Measurements from ENCODE around the gene DEPP1. TPM values are rescaled to one million over a fixed set of nuclear protein-coding genes. Genes with fewer than 3 reads are reported as not detected.

DEPP1 gene
- total RNA-seq, 1 donor from 2014 or later: 190 TPM

DNA sequence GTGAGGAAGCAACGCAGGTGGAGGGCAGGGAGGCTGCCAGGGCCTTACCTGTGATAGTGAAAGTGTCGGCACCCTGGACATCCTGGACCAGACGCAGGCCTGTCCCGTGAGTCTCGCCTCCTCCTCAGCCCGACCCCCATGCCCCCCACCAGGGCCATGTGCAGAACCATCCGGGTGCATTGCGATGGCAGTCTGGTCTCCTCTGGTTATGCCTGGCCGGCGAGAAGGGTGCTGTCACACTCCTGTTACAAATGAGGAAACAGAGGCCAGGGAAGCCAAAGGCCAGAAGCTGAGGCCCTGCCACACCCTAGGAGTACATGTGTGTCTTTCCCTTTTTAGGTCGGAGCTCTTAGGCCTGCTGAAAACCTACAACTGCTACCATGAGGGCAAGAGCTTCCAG is 7.2 kb downstream of the DEPP1 start:
- ATAC-seq: no peak
- peak; percentile 53 for DNase-seq (ENCODE audit: low spot score)

DNA sequence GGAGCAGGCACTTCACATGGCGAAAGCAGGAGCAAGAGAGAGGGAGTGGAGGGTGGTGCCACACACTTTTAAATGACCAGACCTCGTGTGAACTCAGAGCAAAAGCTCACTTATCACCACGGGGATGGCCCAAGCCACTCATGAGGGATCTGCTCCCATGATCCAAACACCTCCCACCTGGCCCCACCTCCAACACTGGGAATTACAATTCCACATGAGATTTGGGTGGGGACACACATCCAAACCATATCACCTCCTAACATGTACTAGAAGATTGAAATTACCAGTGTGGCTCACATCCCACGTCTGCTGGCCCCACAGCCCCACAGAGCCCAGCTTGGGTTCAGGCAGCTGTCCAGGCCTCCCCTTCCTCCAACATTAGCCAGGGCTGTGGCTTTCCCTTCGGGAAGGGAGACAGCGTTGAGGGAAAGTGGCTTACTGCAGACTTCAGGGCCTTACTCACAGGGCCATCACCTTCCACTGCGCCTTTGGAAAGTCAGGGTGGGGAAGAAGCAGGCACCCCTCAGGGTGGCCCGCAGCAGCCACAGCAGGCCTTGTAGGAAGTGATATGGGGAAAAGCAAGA is 7.7 kb downstream of the DEPP1 start:
- ATAC-seq: no peak
- intact Hi-C loops (cut with DNase I): no loop called here
- peak; percentile 42 for DNase-seq (ENCODE audit: low spot score)

More for the DNA sequence above, 7.2 kb downstream of the DEPP1 start:
- intact Hi-C loops (cut with DNase I): no loop called here

DNA sequence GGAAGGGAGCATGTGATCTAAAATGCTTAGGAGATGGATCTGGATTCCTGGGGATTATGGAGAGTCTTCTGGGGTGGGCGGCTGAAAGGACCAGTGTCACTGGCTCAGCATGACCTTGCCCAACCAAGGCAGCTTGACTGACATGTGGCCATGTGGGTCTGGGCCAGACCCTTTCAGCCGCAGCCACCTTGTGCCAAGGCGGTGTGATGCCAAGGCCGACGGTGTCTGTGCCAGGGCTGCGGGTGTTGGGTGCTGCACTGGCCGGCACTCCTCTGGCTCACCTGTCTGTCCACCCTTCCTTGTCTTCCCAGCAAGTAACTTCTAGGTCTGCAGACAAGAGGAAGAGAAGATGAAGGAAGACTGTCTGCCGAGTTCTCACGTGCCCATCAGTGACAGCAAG is 8.8 kb downstream of the DEPP1 start:
- DNase-seq (ENCODE audit: low spot score) (peak; percentile 57), ATAC-seq (no peak)
- intact Hi-C loops (cut with DNase I): no loop called here

DNA sequence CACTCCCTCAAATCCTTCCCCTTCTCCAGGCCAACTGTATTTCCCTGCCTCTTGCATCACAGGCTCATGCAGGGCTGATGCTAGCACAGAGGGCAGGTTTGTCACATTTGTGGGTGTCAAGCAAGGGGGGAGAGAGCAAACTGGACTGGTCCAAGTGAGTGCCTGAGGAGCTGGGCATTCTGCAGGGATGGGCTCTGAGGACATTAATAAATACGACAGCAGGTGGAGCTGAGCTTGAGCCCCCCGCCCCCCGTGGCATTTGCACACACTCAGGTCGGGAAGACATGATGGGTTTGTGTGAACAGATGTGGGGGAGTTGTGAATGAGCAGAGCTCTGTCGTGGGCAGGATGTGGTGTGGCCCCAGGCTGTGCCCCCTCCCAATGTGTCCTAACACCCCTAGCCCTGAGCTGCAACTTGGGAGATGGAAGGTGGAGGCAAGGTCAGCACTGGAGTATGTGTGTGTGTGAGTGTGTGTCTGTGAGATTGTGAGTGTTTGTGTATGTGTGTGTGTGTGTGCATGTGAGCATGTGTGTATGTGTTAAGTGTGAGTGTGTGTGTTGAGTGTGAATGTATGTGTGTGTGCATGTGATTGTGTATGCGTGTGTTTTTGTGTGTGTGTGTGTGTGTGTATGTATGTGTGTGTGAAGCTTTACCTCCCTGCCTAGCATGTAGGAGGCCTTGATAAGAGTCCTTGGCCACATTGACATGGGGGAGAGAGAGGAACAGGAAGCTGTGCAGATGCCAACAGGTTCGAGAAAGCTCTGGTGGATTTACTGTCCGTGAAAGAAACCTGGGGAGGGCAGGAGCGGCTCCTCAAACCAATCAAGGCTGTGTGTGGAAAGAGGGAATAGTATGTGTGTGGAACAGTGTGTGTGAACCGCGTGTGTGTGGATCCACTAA is 9.9 kb downstream of the DEPP1 start:
- DNase-seq (ENCODE audit: low spot score) (no peak), ATAC-seq (no peak)
- intact Hi-C loops (cut with DNase I): no loop called here

DNA sequence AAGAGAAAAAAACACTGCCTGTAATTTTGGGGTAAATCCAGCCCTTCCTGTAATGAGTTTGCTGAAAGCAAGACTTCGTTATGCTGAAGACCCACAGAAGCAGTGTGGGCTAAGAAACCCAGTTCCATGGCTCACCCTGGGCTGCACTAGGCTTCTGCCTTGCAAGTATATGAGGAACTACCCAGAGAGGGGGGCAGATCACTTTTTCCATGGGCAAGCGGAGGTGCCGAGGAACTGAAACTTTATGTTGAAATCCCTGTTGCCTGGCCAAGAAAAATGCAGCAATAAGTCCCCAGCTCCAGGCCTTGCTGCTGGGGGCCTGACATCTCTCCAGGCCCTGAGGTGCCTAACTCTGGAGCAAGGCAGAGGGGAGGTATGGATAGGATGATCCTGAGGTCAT is 10.5 kb downstream of the DEPP1 start:
- DNase-seq (ENCODE audit: low spot score) (peak; percentile 71), ATAC-seq (peak; percentile 57)
- intact Hi-C loops (cut with DNase I): no loop called here

DNA sequence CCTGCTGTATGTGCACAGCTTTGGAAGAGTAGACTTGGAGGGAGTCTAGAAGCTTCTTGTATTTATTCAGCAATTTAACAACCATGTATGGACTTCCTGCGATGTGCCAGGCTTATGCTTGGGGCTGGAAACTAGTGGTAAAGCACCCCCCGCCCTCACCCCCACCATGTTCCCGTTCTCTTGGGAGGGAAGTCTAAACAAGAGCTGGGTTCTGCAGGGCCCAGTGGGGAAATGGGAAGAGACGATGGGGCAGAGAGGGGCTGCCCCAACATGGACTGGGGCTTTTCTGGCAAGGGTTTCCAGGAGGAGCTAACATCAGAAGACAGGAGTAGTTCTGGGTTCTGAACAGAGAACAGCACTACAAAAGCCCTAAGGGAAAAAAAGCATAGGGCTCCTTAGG is 11.0 kb downstream of the DEPP1 start:
- peak; percentile 63 for DNase-seq (ENCODE audit: low spot score)
- intact Hi-C loops (cut with DNase I): no loop called here
- peak; percentile 9 for ATAC-seq

DNA sequence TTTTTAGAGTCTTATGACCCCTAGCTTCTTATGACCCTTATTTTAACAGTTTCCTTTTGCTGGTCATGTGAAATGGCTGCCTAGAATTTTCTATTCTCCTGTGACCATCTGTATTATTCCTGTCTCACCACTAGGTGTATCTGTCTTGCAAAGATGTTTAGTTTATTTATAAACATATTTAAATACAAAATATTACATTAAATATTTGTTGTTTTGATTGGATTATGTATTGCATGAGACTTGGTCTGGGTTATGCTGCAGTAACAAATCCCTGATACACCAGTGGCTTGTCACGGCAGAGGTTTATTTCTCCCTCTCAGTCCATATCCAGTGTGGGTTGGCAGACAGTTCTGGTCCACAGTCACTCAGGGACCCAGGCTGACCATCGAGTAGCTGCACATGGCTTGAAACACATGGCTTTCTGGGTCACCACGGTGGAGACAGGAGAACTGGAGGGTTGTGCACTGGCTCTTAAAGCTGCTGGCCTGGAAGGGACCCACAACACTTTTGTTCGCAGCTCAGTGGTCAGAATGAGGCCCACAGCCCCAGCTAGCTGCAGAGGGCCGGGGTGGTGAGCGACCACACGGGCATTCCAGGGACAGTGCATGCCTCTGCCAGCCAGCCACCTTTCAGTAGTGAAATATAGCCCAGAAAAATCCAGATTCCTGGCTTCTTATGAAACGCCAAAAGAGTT is 11.6 kb downstream of the DEPP1 start:
- intact Hi-C loops (cut with DNase I): no loop called here
- ATAC-seq: no peak
- DNase-seq (ENCODE audit: low spot score): no peak

DNA sequence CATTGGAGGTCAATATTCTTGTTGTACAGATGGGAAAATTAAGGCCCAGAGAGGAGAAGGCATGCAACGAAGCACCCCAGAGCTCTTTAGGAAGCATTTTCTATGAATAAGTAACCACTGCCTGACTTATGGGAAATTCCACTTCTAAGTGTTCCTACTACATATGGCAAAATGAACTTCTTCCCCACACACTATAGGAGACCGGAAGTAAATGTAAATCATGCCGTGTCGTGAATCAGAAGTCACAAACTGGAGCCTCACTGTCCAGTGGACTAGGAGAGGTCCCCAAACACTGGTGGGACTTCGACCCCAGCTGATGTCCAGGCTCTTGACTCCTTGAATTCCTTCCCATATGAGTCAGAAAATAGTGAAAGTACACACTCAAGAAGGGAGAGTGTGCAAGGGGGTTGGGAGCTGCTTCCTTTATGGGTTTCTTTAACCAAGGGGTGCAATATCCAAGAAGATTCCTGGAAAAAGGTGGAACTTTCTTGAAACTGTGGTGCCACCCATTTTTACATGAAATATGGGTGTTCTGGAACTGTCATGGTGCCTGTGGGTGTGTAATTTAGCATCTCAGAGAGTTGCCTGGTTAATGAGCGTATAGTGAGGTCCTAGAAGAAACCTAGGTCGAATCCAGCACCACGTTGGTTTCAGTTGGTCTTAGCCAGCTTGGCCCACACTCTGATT is 12.3 kb downstream of the DEPP1 start:
- ATAC-seq (no peak), DNase-seq (ENCODE audit: low spot score) (no peak)
- intact Hi-C loops (cut with DNase I): no loop called here

DNA sequence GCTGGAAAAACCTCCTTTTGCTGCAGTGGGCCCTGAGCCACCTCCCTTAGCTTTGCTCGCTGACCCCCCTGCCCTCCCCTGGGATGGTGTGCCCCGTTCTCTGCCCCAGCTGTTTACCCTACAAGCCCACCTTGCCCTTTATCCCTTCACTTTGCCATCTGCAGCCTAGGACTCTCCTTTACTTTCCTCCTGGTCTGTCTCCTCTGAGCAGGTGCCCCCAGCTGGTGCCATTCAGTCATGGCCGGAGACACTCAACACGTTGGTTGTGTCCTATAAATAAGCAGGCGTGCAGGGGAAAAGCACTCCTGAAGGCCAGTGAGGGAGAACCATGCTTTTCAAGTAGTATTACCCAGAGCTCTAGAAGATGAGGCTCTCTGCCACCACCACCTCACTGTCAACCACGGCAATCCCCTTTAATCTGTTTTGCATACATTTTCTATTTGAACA is 12.9 kb downstream of the DEPP1 start:
- ATAC-seq (no peak), DNase-seq (ENCODE audit: low spot score) (no peak)
- intact Hi-C loops (cut with DNase I): no loop called here

DNA sequence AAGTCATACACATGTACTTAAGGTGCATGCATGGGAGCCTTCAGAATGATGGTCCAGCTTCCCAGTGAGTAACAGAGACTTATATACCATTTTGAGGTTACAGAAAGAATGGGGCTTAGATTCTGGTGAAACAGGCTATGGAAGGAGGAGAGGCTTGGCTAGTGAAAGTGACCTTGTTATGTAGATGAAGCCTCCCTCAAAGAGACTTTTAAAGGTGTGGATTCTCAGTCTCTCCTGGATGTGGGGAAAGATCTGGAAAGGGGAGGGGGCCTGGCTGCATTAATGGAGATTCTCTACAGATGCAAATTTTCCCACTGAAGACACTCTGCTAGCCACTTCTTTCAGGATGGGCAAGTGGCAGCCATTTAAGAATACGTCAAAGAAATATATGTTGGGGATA is 13.5 kb downstream of the DEPP1 start:
- ATAC-seq: no peak
- intact Hi-C loops (cut with DNase I): no loop called here
- no peak for DNase-seq (ENCODE audit: low spot score)

DNA sequence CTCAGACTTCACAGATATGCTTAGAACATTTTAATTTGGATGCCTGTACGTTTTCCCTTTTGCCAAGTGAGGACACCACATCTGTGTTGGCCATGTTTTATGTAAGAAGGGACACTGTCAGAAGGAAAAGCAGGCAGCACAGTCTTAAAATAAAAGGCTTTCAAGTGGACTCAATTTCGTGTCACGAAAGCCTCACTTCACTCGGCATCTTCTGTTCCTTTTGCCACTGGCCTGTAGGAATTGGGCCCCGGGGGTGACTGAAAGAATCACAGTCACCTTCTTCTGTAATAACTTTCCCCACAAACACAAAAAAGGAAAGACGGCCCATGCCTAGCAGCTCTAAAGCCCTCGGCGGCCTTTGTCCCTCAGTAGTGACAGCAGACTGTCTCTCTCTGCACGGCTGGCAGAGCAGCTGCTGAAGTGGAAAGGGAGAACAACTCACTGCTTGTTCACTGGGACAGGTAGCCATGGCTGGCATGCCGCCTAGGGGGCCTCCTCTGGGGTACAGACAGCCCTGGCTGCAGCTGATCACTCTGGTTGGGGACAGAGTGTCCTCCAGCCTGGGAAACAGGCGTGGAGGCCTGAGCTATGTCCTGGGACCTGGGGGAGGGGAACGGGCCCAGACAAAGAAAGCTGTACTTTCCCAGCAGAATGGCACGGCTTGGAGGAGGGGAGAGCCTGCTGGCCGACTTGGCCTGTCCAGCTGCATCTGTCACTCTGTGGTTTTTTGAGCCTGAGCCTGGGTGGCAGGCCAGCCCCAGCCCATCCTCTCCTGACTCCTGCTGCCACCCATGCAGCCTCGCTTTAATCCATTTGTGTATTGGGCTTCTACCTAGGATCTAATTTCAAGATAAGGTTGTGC is 14.6 kb downstream of the DEPP1 start:
- DNase-seq (ENCODE audit: low spot score) (peak; percentile 85), ATAC-seq (peak; percentile 73)
- intact Hi-C loops (cut with DNase I): no loop called here

DNA sequence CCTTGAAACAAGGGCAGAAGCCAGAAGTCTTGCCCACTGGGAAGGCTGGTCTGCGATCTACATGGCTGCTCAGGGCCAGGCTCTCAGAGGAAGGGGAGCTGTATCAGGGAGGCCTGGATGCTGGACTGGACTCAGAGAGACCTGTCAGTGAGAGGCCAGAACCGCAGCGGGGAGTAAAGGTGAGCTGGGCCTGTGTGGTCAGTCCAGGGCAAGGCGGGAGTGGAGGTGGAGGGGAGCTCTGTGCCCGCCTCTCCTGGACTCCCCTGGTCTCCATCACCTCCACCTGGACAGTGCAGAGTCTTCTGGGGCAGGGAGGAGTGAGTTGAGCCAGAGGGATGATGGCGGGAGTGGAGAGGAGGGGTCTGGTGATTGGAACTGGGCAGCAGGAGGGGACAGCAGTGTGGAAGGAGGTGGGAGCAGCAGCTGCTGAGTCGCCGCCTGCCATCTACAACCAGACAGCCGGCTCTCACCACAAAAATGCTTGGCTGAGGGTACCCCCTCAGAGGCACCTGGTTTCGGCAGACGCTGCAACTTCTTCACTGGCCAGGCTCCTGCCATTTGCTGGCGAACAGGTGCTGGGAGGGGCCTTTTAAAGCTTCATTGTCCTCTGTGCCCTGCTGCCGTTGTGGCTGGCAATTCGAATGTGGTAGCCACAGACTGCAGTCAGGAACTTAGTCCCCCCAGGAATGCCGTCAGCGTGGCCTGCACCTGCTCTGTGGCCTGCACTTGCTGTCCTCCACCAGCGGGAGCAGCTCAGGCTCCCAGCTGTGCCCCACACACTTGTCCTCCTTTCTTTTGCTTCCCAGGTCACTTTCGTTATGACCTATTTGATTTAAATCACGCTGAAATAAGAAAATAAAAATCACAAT is 15.5 kb downstream of the DEPP1 start:
- intact Hi-C loops (cut with DNase I): no loop called here
- ATAC-seq (no peak), DNase-seq (ENCODE audit: low spot score) (no peak)

DNA sequence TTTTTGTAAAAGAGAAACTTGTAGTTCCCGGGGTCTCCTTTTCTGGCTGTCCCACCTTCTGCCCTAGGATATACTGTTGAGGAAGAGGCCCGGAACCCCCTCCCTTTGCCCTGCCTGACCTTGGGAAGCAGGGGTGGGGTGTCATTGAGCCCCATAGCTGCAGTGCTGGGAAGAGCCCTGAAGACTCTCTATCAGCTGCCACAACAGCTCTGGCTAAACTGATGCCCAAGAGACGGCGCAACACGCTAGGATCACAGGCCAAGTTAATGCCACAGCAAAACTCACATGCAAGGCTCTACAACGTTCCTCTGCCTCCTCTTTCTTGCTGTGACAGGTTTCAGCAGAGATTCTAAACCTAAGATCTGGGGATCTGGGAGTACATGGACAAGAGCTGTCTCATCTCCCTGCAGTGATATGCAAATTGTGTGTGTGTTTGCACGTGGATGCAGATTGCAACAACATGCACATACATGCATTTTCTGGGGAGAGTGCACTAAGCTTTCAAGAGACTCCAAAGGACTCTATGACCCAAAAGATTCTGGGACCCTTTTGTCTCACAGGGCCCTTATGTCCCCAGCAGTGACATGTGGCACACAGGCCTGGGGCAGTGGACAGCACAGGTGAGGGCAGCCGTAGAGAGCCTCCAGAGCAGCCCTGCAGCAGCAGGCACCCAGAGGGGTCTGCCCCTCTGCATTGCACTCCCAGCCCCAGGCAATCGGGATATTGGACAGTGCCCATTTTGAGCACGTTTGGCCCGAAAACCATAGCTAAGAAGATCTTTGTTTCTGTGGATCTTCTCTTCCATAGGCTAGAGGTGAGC is 16.5 kb downstream of the DEPP1 start:
- intact Hi-C loops (cut with DNase I): no loop called here
- ATAC-seq (no peak), DNase-seq (ENCODE audit: low spot score) (no peak)

DNA sequence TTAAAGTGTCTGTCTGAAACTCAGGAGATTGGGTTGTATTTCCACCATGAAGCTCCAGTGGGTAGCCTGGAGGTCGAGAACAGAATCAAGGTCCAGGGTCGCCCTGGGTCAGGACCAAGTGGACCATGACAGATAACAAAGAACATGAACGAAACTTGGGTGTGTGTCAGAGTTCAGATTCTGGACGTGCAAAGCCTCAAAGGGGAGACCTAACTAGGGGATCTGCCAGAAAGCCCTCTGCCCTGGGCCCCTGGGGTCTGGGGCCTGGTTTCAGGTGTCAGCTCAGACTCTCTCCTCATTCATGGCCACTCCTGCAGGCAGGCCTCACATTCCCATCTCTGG is 17.4 kb downstream of the DEPP1 start:
- intact Hi-C loops (cut with DNase I): no loop called here
- ATAC-seq (no peak), DNase-seq (ENCODE audit: low spot score) (no peak)

DNA sequence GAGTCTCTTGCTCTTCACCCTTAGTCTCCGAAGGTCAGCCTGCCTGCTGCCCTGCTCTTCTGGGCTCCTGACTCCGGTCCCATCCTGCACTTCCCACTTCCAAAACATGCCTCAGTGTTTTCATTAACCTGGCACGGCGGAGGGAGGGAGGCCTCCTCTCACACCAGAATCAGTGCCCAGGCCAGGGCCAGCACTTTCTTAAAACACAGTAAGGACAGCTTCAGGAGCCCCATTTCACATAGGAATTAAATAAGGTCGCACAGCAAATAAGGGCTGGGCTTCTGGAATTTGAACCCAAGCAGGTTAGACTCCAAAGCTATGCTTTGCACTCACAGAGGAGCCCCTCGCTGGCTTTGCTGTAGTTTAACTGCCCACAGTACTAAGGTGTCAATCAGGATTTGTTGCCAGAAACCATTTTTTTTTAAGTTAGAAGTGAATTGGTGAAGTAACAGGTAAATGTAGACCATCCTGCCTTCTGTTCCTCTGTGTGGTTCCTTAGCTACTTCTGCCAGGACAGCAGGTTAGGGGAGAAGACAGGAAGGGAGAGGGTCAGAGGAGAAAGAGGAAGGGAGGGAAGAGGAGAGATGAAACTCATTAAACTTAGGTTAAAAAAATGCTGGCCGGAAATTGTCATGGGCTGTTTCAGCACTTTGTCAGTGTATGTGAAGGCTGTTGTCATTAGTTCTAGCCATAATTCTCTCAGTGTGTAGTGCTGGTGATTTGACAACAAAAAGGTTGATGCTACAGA is 18.0 kb downstream of the DEPP1 start:
- intact Hi-C loops (cut with DNase I): no loop called here
- ATAC-seq (no peak), DNase-seq (ENCODE audit: low spot score) (no peak)

DNA sequence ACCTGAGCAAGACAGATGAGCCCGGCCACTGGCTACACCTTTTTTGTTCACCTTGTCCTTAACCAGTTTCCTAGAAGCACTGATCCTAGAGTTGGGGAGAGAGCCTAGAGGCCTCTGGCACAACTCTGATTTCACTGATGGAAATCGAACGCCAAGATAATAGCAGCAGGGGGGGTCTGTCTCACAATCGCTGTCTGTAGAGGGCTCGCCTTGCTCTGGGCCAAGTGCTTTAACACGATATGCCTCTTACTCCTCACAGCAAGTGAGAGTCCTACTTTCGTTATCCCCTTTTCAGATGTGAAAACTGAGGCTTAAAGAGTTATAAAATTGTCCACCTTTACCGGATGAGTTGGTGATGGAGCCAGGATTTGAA is 18.5 kb downstream of the DEPP1 start:
- ATAC-seq (no peak), DNase-seq (ENCODE audit: low spot score) (no peak)
- intact Hi-C loops (cut with DNase I): no loop called here

Data from sciatic nerve (tissue), 2 donors.